A549 treated with Hydrocortisone at 1 μM for 4 hours (cell line): ENCODE data around the gene PTTG1IP. TPM values are rescaled to one million over a fixed set of nuclear protein-coding genes. Genes with fewer than 3 reads are reported as not detected.

ENCODE experiments used
- total RNA-seq: library from RNA; stranded (reverse); fragments of 200-300 nt; extraction: Qiagen RNA extraction; gene quantifications from 5 replicates; pipeline ENCODE4 v1.2.3, GENCODE V29; 2022

The PTTG1IP gene, protein sequence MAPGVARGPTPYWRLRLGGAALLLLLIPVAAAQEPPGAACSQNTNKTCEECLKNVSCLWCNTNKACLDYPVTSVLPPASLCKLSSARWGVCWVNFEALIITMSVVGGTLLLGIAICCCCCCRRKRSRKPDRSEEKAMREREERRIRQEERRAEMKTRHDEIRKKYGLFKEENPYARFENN
- total RNA-seq, result 93.4 to 99.8 TPM (median 97.7 TPM) in 5 replicates

DNA sequence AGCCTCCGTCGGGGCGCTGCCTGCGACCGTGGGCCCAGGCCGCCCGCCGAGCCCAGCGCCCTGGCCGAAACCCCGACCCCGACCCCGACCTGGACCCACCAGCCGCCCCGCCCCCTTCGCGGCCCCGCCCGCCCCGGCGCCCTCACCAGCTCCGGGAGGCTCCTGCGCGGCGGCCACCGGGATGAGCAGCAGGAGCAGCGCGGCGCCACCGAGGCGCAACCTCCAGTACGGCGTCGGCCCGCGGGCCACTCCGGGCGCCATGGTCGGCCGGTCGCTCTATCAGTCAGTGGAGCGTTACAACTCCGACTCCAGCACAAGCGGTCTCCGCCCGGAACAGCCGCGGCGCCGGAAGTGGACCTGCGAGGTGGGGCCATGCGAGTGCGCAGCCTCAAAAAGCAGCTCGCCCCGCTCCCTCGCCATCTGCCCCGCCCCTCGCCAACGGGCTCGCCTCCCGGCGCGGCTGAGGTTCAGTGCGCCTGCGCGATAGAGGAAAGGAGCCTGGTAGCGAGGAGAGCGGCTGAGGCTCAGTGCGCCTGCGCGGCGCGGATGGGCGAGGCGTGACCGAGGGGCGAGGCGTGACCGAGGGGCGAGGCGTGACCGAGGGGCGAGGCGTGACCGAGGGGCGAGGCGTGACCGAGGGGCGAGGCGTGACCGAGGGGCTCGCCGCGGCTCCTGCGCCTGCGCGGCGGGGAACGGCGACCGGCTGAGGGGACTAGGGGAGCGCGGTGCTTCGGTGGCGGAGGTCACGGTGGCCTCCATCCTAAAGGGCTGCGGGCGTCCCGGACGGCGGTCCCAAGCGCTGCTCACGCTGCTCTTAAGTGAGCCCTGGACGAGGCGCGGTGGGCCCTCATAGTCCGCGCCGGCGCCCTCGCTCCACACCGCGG is at the start of gene PTTG1IP:
Gene PTTG1IP, minus strand, starts transcription at position 335 of the 884 bp plus-strand sequence. Its CDS starts 74 bp downstream, at position 261.

DNA sequence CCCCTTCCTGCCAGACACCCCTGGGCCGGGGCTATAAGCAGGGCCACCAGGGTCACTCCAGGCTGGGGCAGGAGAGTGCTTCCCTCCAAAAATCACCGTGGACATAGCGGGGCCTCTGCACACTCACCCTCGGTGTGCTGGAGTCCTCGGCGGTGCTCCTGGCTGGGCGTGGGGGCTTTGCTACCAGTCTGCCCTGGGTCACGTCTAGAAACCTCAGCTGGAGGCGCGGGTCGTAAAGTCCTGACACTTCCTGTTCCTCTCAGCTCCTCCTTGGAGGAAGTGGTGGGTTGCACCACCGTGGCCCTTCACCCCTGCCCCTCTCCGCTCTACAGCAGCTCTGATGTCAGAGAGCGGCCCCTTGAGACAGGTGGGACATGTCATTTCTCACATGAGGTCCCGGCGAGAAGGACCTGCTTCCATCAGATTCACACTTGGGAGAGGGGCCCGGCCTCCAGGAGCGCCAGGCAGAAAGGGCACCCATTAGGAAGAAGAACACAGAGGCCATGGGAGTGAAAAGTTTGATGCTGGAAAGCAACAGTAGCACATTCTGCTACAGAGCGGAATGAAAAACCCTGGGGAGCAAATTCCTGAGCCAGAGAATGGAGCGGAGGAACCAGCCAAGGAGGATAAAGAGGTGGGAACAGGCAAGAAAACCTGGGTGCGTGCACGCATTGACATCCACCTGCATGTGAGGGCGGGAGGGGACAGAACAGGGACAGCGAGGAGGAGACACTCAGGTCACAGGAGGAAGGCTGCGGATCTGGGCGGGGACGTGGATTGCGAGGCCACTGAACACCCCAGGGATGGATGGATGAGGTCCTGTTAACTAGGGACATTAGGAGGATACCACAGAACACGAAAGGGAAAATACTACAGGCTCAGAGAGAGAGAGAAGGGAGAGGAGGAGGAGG is 47.5 kb upstream of the PTTG1IP start, which contains the start of gene ITGB2:
Gene ITGB2, minus strand, starts transcription at position 206 of the 911 bp plus-strand sequence. CDS start 10,117 bp downstream, outside the sequence.

DNA sequence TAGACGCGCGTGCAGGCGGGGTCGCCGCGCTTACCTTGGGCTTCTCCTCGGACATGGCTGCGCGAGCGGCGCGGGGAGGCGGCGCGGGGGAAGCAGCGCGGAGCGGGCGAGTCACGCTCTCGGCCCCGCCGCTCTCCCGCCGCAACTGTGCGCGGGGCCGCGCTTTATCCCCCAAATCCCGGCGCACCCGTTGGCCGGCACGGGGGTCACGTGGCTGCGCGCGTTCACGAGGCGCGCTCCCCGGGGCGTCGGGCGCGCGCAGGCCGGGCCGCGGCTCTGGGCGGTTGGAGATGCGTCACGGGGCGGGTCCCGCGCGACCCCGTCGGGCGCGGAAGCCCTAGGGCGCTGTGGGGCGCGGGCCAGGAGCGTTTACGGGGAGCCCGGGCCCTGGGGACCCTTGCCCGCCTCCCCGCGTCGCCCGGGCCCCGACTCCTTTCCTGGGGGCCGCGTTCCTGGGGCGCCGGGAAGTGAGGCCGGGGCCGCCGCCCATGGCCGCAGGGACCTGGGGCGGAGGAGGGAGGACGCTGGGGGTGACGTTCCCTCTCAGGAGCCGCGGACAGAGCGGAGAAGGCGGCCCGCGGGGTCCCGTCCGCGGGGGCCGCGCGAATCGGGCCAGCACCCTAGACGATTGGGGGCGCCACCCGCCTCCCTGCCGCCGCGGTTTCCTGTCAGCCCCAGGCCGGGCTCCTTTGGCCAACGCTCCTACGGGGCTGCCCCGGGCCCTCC is 55.4 kb downstream of the PTTG1IP start, which contains the start of gene SUMO3:
Gene SUMO3, minus strand, starts transcription at position 149 of the 726 bp plus-strand sequence. Its CDS starts 94 bp downstream, at position 55.

DNA sequence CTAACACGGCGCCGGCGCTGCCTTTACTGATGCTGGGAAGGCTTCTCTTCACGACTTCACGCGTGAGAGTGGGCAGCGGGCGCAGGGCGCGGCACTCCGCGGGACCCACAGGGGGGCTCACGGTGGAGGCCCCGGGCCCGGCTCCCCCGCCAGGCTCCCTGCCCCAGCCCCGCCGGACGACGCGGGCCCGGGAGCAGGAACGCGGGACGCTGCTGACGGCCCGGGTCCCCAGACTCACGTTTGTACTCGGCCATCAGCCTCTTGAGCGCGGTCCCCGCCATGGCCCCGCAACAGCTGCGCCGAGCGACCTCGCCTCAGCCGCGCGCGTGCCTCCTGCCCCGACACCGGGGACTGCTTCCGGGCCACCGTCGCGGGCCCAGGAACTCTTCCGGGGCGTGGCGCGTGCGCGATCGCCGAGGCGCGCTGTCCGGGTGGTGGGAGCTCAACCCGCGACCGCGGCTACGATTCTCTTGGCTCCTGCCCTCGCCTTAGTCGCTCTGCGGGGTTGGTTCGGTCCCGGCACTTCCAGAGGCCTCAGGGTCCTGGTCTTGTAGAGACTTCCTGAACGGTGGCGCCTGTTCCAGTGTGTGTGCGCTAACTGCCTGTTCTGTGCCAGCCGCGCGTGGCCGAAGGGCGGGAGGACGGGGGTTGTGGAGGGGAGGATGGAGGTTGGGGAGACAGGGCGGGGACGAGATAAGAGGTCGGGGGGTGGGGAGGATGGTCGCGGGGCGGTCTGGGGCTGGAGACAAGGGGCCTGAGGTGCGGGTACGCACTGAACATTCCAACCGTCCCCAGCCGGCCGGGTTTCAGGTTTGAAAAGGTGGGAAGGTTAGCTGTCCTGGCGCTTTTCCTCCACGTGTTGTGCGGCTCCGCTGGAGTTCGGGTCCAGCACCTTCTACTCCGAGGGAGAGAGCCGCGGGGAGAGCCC is 71.8 kb downstream of the PTTG1IP start, which contains the start of gene UBE2G2:
Gene UBE2G2, minus strand, starts transcription at position 353 of the 928 bp plus-strand sequence. Its CDS starts 72 bp downstream, at position 281.

Other genes with a start within 250 kb of the PTTG1IP start
- gene KRTAP10-9, start 246.6 kb downstream of the PTTG1IP start, total RNA-seq, result not detected in 5 replicates
- not detected in 5 replicates for gene KRTAP10-10, start 236.3 kb downstream of the PTTG1IP start, total RNA-seq
- gene KRTAP10-11, start 227.3 kb downstream of the PTTG1IP start, total RNA-seq, result not detected in 5 replicates
- gene KRTAP12-4, start 219.0 kb downstream of the PTTG1IP start, total RNA-seq, result not detected in 5 replicates
- gene KRTAP12-3, start 215.8 kb downstream of the PTTG1IP start, total RNA-seq, result not detected in 5 replicates
- gene KRTAP12-2, start 206.8 kb downstream of the PTTG1IP start, total RNA-seq, result not detected in 5 replicates
- not detected in 5 replicates for gene KRTAP12-1, start 191.5 kb downstream of the PTTG1IP start, total RNA-seq
- not detected in 5 replicates for gene KRTAP10-12, start 176.5 kb downstream of the PTTG1IP start, total RNA-seq
- gene TSPEAR, start 162.1 kb downstream of the PTTG1IP start, total RNA-seq, result not detected in 5 replicates
- gene UBE2G2, start 71.9 kb downstream of the PTTG1IP start, total RNA-seq, result 29.1 to 37.8 TPM (median 33.0 TPM) in 5 replicates
- gene SUMO3, start 55.6 kb downstream of the PTTG1IP start, total RNA-seq, result 59.7 to 71.5 TPM (median 62.8 TPM) in 5 replicates
- 0.46 to 0.90 TPM (median 0.77 TPM) in 5 replicates for gene ITGB2, start 47.2 kb upstream of the PTTG1IP start, total RNA-seq
- gene SLX9, start 66.3 kb upstream of the PTTG1IP start, total RNA-seq, result 40.0 to 59.7 TPM (median 57.9 TPM) in 5 replicates
- gene ADARB1, start 200.9 kb upstream of the PTTG1IP start, total RNA-seq, result 5.6 to 9.3 TPM (median 7.3 TPM) in 5 replicates